ENCODE data around the gene PIM2.
A peak's percentile ranks its signal among the peaks of the same experiment; 100 is the strongest.

The PIM2 gene

DNA sequence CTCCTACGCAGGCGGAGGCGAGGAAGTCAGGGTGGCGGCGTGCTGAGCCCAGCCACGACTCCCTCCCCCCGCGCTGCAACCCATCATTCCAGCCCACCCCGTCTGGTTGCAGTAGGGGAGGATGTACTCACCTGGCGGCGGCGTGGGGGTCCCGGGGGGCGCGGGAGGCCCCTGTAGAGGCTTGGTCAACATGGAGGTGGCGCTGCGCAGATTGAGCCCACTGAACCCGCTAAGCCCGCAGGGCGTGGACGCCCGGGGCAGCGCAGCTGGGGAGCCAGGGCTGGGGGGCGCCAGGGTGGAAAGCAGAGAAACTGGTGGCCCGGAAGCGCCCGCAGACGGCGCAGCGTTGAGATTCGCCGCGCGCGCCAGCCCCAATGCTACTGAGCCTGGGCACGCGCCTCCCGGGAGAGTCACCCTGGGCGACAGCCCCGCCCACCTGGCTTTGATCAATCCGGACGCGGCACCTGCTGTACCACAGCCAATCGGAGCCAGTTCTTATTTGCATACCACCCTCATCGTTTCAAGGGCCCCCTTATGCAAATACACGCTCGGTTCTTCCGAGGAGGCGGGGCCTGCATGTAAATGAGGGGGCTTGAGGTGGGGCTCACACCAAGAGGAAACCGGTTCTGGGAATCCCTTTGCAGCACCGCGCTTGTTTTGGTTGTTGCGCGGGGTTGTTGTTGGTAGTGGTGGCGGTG, at the start of gene PIM2:
PIM2 (minus strand) TSS at position 382 of the 698 bp plus-strand sequence; CDS start at position 192, 190 bp downstream.
- DNase-seq, result peak; percentile 89

DNA sequence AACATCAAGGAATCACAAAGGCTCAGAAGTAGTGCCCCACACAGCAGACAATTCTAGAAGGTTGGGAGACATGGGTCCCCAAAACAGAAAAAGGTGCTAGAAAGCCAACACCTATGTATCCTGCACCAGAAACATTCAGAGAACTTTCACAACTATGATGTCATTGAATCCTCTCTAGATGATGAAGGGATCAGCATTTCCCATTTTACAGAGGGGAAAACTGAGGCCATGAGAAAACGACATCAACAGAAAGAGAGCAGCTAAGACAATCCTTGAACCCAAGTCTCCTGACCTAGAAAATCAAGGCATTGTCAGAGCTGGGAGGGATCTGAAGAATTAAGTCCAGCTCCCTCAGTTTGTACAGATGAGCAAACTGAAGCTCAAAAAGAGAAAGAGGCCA, 49.6 kb upstream of the PIM2 start:
- no peak for DNase-seq

DNA sequence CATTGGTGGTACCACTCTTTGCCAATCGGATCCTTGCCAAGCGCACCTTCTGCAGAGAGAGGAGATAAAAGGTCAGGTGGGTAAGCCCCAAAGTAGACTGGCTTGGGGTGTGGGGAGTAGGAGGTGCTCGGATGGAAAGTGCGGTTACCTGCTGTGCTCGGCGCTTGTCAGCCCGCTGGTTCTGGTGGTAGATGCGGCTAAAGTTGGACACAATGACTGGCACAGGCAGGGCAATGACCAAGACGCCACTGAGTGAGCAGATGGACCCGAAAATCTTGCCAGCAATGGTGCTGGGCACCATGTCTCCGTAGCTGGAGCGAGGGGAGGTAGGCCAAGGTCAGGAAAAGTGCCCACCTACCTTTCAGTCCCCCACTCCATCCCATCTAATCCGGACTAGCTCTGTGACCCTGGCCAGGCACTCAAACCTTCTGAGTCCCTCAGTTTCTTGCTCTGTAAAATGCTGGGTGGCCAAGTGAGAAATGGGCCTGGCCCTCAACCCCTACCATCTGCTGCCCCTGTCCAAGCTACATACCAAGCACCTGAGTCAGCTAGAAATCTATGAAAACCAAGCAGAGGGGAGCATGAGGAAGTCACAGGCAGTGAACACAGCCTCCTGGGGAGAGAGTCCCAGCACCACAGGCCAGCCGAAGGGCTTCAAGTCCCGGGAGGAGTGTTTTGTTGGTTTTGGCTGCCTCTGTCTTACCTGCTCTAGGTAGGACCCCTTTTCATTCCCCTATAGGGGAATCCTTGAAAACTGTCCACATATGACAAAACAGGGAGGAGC, 48.2 kb upstream of the PIM2 start:
- no peak for DNase-seq

DNA sequence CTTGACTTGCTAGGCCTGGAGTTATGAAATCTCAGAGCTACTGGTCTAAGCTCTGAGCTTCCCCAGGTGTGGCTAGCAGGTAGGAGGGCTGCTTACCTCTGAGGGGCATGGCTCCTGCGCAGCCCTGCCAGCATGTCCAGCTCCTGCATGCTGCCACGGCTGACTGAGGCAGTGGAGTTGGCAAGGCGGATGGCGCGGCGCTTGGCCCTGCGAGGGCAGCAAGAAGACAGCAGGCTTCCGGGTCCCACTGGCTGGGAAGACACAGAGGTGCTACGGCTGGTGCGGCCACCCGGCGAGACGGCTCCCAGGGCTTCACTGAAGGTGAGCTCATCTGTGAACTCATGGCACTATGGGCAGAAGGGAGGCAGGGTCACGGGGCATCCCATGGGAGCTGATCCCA, 47.1 kb upstream of the PIM2 start:
- DNase-seq, result no peak

DNA sequence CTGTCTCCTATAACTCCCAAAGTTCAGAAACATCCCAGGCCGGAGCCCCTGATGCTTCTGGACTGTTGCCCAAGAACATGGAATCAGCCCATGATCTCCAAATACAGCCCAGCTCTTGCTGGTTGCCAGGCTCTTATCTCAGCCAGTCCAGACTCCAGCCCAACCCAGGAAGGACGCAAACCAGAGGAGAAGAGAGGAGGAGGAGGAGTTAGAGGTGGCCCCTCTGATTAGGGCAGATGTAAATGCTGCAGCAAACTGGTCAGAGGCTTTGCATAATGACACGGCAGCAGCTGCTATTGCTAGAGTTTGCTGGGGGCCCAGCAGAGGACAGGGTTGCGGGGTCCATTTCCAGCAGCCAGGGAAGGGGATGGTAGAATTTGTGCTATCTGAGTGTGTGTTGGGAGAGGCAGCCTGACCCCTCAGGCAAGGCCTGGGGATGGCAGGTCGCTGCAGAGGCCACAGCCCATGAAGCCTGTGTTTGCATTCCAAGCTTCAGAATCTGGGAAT, 42.8 kb upstream of the PIM2 start:
- no peak for DNase-seq

DNA sequence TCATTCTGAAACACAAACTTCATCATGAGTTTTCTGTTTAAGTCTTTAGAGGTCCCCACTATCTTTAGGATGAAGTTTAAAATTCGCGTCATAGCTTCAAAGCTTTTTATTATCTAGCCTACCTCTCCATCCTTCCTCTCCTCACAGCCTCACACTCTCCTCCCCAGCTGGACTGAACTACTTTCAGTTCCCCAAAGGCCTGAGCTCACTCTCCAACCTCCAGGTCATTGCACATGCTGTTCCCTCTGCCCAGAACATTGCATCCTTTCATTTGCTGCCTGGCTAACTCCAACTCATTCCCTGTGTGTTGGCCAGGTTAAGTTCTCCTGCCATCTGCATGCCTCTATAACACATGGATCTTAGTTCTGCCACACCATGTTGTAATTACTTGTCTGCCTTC, 41.5 kb upstream of the PIM2 start:
- no peak for DNase-seq

DNA sequence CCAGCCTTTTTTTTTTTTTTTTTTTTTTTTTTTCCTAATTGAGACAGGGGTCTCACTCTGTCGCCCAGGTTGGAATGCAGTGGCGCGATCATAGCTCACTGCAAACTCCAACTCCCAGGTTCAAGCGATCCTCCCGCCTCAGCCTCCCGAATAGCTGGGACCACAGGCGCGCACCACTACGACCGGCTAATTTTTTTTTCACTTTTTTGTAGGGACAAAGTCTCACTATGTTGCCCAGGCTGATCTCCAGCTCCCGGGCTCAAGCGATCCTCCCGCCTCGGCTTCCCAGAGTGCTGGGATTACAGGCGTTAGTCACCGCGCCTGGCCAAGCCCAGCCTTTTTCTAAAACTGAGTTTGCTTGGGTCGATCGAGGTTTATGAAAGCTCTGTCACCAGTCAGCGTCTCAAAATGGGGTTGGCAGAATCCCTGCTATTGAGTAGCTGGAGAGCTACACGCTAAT, 39.8 kb upstream of the PIM2 start:
- DNase-seq, result no peak

DNA sequence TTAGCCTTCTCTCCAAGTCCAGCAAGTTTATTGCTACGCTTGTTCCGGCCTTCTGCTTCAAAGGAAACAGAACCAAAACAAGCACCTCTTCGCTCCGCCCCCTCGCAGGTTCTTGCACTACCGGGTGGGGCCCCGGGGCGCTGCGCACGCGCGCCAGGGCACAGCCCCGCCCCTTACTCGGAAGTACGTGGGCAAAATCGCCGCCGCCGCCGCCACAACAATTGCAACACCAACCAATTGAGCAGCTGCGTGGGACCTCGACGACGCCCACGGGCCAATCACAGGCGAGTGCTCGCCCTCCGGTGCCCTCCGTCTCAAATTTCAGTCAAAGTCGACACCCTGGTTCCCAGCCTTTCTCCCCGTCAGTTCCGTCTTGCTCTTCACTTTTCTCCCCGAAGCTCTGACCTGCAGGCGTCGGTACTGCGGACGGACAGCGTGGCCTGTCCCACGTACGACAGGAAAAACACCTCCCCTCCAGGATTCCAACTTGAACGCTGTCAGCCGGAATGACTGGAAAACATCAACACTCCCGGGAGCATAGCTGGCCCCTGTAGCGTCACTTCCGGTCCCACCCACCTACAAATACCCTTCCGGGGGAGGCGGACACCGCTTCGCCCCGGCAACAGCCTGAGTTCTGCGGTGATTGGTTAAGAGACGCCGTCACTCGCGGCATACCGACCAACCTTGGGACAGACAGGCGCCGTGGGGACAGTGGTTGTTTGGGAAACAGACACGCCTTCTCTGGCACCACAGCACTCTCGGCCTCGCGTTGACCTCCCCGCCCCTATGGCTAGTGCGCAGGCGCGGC, 39.2 kb upstream of the PIM2 start:
- DNase-seq, result peak; percentile 88

DNA sequence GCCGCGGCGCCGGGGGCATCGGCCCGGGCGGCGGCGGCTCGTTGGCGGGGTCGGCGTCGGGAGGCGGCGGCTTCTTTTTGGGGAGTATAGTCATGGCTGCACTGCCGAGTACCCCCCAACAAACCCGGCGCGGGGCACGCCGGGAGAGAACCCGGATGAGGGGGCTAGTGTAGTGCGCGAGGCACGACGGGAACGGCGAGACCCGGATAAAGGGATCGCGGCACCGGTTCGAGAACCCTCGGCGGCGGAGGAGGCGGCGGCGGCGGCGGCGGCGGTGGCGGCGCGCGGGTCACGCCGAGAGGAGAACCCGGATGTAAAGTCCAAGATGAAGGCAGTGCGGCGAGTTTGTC, 38.6 kb upstream of the PIM2 start, which contains the start of gene OTUD5:
OTUD5 (minus strand) TSS at position 131 of the 350 bp plus-strand sequence; CDS start at position 94, 37 bp downstream.
- DNase-seq, result peak; percentile 36

DNA sequence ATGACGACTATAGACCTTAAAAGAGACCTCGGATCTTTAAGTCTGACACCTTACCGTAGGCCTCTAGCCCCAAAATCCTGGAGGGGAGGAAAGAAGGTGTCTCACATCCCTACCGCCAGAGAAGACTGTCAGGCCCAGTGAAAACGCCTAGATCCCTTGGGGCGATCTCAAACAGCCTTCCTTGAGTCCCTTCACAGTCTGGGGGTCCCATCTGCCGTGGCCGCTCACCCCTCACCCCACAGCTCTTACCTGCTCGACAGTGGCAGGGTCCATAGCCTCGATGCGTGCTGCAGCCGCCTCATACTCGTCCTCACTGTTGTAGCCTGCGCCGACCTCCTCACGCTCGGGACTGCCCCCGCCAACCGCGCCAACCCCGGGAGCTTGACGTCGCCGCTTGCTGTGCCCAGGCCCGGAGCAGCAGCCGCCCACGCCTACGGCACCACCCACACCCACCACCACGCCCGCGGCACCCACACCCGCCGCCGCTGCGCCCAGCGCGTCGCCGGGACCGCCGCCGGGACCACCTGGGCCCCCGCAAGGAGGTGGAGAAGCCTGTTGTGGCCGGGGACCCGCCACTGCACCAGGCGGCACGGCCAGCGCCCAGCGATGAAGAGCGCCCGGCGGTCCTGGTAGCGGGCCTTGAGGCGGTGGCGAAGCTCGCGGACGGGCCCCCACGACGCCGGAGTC, 38.0 kb upstream of the PIM2 start:
- no peak for DNase-seq

DNA sequence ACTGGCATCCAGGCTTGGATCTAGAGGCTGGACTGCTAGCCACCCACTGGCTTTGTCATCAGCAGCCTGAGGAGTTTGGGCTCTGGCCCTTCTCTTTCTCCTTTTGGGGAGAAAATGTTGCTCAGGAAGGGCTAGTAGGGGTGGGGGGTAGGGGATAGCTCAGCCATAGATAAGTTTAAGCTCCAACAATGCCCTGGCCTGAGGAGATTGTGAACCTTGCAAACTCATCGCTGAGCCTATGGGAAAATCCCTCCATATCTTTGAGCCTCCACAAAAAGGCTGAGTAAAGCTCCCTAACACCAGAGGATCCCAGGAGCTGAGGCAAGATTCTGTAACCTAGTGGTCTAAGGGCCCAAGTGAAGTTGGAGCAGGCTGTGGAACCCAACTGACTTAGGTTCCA, 29.8 kb upstream of the PIM2 start:
- DNase-seq, result no peak

DNA sequence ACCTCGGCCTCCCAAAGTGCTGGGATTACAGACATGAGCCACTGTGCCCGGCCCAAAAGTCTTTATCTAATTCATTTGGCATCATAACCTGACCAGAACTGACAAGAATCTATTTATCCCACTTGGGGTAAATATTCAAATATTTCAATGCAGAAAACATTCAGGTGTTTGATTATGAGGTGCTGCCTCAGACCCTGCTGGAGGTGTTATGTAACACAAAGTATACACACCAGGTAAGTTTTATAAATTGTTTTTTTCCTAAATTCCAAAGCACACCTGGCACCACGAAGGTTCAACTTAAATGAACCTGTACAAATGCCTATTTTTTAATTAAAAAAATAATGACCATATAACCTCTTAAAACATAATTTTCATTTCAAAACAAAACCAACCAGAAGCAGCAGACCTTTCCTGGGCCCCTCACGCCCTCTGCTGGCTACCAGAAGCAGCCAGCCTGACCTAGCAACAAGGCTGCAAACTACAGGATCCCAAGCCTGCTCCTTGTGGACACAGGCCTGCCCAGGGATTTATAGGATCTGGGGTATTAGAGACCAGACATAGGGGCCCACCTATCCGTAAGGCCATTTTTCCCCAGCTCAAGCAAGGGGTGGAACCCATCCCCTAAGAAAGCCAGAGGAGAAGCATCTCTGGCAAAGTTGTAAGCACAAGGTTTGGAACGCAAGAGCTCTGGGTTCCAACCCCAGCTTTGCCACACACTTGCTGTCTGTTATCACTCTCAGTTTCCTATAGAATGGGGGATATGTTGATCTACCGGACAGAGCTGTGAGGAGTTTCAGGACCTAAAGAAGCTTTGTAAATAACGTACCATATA, 26.9 kb upstream of the PIM2 start:
- no peak for DNase-seq

DNA sequence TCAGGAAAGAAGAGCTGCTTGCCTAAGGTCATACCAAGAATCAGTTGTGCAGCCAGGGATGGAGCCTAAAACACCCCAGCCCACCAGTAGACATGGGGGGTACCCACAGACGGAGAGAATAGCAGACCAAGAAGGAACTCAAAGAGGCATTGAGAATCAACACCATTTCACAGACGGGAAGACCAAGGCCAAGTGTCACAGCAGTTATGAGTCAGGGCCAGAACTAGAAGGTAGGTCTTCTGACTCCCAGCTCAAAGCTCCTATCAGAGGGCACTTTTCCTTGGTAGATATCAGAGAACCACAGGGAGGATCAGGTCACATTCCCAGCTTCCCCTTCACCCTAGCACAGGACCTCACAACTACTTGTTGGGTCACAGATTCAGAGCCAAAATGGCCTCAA, 24.1 kb upstream of the PIM2 start:
- no peak for DNase-seq

DNA sequence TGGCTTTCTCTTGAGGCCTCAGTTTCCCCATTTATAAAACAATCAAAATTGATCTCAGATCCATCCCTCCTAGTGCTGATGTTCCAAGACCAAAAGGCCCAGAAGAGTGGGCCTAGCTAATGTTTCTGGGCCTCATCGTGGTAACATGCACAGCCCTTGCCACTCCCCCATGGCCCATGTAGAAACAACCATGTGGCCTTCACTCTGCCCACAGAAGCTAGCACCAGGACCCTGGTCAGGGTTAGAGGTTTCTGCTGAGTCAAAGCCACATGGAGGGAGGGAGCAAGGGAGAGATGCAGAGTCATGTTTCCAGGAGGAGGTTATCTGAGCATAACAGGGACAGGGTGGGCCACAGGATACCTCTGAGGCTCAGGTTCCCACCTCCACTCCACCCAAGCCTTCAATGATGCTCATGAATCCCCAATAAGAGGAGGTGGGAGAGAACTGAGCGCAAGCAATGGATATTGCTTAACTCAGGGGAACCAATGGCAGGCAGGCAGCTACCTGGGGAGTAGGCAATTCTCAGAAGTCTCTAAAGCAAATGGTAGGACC, 21.7 kb upstream of the PIM2 start:
- no peak for DNase-seq

DNA sequence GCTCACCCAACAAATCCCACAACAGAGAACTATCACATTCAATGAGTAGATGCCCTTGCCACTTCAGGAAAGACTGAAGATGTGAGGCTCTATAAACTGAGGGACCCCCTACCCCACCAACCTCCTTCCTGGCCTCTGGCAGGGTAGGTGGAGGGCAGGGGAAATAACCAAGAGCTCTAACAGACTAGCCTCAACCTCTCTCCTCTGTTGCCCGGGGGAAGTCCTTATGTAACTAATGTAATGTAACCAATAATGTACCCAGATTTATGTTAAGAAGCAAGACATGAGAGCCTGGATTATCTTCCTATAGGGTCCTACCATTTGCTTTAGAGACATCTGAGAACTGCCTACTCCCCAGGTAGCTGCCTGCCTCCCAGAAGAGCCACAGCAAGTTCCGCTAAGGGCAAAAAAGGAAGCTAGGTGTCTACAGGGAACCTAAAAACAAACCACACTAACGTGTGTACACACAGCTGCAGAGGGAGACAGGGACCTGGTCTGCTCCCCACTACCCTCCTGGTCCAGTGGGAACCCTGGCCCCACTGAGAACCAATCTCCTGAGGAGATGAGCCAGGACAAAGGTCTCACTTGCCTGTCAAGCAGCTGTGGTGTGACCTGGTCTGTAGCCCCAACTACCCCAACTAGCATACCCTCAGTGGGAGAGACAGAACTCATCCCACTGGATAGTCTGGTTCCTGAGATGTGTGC, 20.9 kb upstream of the PIM2 start:
- no peak for DNase-seq

DNA sequence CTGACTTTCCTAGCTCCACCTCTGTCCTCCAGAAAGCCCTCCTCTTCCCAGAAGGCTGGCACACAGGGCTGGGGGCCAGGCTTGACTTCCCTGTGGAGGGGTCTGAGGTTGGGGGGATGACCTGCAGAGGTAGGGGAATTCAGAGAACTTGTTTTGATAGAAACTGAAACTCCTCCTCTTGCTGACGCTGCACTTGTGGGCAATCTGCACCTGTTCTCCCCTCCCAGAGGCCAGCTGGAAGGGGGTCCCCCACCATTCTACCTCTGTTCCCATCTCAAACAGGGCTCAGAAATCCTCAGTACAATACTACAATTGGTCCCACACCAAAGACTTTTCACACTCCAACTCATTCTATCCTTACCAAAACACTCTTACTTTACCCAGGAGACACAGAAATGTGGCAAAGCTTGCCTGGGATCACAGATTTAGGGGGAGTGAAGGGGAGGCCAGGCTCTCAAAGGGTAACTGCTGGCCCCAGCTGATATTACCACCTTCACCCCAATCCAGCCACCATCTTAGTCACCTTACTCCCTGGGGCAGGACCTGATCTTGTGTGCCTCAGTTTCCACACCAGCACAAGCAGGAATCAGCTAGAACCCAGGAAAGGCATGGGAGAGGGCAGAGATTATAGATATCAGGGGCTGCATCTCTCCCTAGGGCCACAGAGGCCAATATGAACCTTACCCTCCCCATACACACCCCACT, 20.0 kb upstream of the PIM2 start:
- no peak for DNase-seq

DNA sequence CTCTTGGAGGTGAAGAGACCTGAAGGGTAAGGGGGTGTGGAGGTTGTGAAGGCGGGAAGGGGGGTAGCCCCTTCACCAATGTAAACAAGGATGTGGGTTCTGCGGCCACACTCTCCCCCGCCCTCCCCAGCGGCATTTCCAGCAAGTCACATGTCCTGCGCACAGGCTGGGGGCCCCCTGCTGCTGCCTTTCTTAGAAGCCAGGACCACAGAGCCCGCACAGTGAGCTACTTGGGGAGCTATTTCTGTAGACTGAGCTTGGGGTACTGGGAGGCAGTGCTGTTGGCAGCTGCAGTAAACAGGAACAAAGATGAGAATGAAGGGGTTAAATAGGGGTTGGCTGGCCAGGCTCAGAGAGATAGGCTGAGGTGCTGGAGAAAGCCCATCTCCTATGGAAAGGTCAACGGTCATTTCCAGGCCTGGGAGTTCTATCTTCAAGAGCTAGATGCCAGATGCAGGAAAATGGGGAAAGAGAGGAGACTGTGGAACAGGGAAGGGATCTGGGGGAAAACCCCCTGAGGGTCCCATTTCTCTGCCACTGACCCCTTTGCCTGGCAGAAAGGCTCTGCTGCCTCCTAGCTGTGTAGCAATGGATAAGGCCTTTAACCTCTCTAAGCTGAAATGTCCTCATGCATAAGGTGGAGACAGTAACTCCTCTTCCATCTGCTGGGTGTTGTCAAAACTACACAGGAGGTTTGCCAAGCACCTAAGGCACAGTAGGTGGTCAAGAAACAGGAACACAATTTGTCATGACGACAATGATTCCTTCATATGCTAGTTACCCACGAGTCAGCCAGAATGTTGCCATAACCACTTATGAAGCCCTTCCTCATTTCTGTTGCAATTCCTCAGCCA, 18.5 kb upstream of the PIM2 start:
- DNase-seq, result no peak

DNA sequence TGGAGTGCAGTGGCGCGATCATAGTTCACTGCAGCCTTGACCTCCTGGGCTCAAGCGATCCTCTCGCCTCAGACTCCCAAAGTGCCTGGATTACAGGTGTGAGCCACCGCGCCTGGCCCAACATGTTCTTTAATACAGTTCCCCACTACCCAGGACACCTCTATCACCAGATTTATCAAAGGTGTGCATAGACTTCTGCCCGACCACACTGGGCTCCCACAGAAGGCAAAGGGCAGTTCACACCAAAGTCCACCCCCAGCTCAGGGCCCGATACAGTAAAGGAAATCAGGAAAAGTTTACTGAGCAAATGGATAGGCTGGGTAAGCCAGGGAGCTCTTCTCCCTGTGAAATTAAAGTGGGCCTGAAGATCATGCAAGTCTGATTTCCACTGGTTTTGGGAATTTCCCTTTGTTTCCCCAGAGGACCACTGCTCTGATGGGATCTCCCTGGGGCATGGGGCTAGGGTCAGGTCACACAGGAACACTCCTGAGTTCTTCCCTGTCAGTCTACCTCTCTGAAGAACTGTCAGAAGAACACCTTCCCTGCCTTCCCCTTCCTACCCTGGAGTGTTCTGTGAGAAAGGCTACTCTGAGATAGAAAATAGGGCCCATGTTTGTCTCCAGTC, 17.7 kb upstream of the PIM2 start:
- DNase-seq, result no peak

DNA sequence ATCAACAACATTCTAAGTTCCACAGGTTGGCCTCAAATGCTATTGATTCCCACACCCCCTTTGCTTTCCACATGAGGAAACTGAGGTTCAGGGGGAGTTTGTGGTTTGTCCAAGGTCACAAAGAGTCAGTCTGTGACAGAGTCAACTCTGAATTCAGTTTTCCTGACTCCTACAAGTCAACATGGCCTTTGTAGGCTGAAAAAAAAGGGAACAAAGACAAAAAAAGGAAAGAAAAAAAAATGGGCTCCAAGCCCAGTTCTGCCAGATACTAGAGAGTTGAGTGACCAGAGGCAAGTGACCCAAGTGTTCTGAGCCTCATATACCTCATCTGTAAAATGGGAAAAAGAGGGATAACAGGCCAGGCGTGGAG, 16.5 kb upstream of the PIM2 start:
- no peak for DNase-seq

Data from DMS79 treated with DMSO at 0.1 percent for 48 hours (cell line).